Fibroblast of pulmonary artery (primary cell): Measurements from ENCODE around the gene SULF2.
"Not testable (repeated sequence)": the region's sequence is repeated elsewhere in the genome, so short reads cannot be mapped to it uniquely, and the experiment has no call there.

Experiments
- DNase-seq: peaks from one replicate; pipeline ENCODE4 v3.0.0-alpha.2; 2010; ENCODE audit warnings: low read depth
- H3K4me3 ChIP-seq: replicated peaks from 2 replicates; pipeline ENCODE4 v1.5.1; 2011; ENCODE audit warnings: low read depth, mild to moderate bottlenecking, control low read depth, low read length, moderate library complexity
- TF ChIP-seq, protein P1 (sequence below): IDR thresholded peaks from 2 replicates; pipeline ENCODE4 v1.5.1; 2011; ENCODE audit warnings: mild to moderate bottlenecking, control low read depth, low read length, inconsistent platforms; ENCODE audit errors: missing control alignments

Gene SULF2

DNA sequence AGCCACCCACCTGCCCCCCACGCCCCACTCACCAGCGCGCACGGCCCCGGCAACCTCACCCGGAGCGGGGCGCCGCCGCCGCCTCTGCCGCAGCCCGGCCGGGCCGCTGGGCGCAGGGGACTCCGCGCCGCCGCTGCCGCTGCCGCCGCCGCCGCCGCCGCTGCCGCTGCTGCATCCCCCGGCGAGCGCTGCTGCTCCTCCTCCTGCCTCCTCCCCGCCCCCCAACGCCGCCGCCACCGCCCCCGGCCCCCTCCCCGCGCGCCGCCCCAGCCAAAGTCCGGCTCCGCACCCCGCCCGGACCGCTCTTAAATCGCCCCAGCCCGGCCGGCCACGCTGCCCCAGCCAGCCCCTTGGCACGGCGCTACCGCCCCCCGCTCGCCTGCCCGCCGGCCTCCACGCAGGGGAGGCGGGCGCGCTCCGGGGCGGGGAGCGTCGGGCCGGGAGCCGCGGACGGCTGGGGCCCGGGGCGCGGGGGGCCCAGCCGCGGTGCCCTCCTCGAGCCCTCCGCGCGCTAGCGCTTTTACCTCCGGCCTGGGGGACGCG is at the start of gene SULF2:
Gene SULF2, minus strand, starts transcription at position 171 of the 543 bp plus-strand sequence. CDS start 28,118 bp downstream, outside the sequence.
- peak; percentile 32 for DNase-seq
- H3K4me3 ChIP-seq, result peak within 1 kb of the TSS; percentile 70
- TF ChIP-seq, protein P1, sequence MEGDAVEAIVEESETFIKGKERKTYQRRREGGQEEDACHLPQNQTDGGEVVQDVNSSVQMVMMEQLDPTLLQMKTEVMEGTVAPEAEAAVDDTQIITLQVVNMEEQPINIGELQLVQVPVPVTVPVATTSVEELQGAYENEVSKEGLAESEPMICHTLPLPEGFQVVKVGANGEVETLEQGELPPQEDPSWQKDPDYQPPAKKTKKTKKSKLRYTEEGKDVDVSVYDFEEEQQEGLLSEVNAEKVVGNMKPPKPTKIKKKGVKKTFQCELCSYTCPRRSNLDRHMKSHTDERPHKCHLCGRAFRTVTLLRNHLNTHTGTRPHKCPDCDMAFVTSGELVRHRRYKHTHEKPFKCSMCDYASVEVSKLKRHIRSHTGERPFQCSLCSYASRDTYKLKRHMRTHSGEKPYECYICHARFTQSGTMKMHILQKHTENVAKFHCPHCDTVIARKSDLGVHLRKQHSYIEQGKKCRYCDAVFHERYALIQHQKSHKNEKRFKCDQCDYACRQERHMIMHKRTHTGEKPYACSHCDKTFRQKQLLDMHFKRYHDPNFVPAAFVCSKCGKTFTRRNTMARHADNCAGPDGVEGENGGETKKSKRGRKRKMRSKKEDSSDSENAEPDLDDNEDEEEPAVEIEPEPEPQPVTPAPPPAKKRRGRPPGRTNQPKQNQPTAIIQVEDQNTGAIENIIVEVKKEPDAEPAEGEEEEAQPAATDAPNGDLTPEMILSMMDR, result no peak

DNA sequence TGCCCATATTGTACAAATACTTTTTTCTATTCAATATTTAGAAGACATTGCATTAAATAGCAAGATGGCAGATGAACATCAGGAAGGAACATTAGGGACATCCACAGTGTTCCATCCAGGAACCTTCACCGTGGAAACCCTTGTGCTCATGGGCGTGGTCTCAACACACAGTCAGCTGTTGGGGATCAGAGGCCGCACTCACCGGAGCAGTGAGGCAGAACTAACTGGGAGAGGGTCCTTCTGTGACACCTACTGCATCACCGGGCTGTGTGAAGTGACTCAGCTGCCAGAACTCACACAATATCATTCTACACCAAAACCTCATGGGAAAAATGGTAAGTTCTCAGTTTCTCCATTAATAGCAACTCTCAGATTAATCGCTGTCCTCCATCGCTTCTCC is 46.4 kb upstream of the SULF2 start:
- not testable (repeated sequence) for DNase-seq, H3K4me3 ChIP-seq

DNA sequence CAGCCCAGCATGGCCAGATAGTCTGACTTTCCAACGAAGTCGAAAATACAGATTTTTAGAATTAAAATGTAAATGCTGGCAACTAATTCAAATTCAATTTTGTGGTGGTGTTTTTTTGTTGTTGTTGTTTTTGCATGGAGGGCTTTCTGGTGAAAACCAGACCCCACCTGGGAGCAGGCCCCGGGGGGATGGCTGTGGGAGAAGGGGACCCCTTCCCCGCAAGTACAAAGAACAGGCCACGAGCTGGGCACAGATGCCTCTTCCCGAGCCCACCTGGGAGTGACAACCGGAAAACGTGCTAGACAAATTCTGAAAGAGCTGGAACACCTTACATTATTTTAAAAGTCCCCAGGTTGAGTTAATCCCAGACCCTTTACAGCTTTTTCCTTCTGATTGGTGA is 41.4 kb upstream of the SULF2 start:
- not testable (repeated sequence) for DNase-seq, H3K4me3 ChIP-seq

DNA sequence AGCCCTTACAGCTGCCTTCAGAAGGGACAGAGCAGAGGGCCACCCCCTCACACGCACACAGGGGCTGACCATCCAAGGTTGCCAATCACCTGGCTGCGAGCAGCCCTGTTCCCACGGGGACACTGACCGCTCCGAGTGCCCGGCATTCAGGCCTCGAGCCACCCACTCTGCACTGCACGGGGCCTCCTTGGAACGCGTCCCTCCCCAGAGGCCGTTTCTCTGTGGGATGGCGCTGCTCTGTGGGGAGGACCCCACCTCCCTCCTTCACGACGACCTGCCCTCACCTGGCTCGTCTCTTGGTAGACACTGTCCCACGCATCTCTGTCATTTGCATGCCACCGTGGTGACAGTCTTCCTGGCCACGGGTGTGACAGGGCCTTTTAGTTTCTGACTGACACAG is 40.7 kb upstream of the SULF2 start:
- H3K4me3 ChIP-seq, DNase-seq: not testable (repeated sequence)

DNA sequence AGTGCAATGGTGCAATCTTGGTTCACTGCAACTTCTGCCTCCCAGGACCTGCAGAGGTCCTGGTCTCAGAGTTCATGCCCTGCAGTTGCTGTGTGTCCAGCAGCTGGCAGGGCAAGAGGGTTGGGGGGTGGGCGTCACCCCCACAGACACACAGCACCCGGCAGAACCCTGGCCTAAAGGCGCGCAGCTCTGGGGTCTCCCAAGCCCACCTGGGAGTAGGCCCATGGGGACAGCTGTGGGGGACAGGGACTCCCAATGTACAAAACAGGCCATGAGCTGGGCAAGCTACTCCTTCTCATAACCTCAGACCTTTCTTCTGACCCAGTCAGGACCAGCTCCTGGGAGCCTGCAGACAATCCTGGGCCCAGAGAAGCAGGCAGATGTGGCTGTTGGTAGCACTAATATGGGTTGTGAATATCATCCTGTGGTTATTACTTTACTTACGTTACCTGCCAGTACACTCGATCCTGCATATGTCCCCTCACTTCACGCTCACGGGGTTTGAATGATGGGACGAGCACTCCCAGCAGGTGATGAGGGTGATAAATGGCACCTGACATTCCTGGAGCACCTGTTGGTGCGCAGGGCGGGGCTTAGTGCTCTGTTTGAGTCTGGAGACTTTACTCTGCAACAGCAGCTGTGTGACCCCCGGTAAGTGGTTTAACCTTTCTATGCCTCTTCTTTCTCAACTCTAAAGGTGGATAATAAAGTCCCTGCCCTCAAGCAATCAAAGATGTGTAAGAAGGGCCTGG is 39.9 kb upstream of the SULF2 start:
- DNase-seq, result no peak
- TF ChIP-seq, protein P1, result no peak
- H3K4me3 ChIP-seq, result no peak overlapping the region

DNA sequence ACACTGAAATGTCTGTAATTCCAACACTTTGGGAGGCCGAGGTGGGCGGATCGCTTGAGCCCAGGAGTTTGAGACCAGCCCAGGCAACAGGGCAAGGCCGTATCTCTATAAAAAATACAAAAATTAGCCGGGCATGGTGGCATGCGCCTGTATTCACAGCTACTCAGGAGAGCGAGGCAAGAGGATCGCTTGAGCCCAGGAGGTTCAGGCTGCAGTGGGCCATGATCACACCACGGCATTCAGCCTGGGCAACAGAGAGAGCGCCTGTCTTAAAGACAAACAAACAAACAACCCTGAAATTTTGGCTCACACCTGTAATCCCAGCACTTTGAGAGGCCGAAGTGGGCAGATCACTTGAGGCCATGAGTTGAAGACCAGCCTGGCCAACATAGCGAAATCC is 38.7 kb upstream of the SULF2 start:
- not testable (repeated sequence) for DNase-seq, H3K4me3 ChIP-seq

DNA sequence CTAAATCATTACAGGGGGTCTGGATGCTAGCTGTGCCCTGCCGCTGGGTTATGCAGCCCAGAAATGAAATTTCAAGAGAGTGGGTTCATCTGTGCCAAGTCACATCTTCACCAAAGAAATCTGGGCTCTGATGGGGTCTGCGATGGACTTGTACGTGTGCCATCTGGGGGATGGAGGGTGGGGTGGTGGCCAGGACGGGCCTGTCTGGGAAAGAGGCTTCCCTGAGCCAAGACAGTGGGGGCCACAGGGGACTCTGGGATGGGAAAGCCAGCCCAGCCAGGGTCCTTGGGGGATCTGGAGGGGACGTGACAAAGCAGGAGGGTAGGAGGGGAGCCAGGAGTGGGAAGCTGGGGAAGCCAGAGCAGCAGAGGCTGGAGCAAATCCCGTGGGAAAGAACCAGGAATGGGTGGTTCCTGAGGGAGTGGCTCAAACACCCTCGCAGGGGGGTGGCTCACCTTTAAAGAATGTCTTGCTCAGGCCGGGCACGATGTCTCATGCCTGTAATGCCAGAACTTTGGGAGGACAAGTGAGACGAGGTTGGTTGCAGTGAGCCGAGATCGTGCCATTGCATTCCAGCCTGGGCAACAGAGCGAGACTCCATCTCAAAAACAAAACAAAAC is 36.3 kb upstream of the SULF2 start:
- H3K4me3 ChIP-seq, result no peak overlapping the region
- TF ChIP-seq, protein P1, result no peak
- DNase-seq, result no peak

DNA sequence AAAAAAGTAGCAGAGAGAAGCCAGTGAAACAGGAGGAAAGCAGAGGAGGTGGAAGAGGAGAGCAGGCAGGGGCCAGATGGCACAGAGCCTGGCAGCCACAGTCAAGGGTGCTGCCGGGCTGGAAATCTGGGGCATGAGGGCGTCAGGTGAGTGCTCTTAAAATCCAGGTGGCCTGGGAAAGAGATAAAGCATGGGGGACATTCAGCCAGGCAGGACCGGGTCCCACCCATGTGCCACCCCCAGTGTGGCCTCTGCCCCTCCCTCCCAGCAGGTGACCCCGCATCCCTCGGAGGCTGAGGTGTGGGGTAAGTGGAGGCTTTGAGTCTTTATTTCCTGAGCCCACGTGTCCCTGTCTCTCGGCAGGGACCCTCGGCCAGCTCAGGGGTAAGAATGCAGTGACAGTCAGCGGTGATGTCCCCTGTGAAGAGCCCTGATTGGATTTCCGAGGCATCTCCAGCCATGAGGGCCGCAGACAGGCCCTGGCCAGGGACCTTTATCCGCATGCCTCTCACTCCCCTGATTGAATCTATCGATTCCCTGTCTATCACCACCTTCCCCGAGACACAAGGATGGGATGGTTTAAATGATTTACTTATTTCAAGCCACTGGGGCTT is 33.8 kb upstream of the SULF2 start:
- H3K4me3 ChIP-seq, result no peak overlapping the region
- no peak for DNase-seq
- TF ChIP-seq, protein P1, result no peak

DNA sequence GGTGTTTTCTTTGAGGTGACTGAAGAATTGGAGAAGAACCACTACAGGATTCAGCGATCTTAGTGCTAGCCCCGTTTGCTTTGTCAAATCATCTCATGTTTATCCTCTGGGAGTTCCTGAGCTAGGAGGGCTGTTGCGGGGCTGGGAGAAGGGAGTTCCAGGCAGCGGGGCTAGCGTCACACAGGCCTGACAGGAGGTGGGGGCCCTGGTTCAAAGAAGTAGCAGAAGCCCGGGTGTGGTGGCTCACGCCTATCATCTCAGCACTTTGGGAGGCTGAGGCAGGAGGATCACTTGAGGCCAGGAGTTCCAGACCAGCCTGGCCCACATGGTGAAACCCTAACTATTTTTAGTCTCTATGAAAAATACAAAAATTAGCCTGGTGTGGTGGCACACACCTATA is 33.2 kb upstream of the SULF2 start:
- H3K4me3 ChIP-seq, result no peak overlapping the region
- TF ChIP-seq, protein P1, result no peak
- DNase-seq, result no peak
